Gastroesophageal sphincter (tissue), 4 donors: ENCODE measurements around the gene GATA6. TPM values are rescaled to one million over a fixed set of nuclear protein-coding genes. Genes with fewer than 3 reads are reported as not detected.

Experiments used
- ATAC-seq: fragments of 150-250 bp; one replicate; pipeline ENCODE4 v1.9.1; 2016; ENCODE audit warnings: mild to moderate bottlenecking, moderate library complexity
- H3K27ac ChIP-seq, 4 donors: fragments of 200-600 bp; sonication (generic) in 3 of 4; 1 replicate in 3 of 4; 2 replicates in 1 of 4; pipeline ENCODE4 v1.5.1; 2016 to 2019
- H3K27me3 ChIP-seq: fragments of 200-600 bp; sonication (generic); one replicate; pipeline ENCODE4 v1.5.1; 2019
- H3K36me3 ChIP-seq, 2 donors: fragments of 200-600 bp; sonication (generic); one replicate each; pipeline ENCODE4 v1.5.1; 2019; ENCODE audit warnings: control low read depth in 1 of 2
- H3K4me1 ChIP-seq, 3 donors: fragments of 200-600 bp; sonication (generic); 1 replicate in 2 of 3; 2 replicates in 1 of 3; pipeline ENCODE4 v1.5.1; 2016 to 2019; ENCODE audit warnings: control low read depth in 2 of 3
- H3K4me3 ChIP-seq, 2 donors: fragments of 200-600 bp; sonication (generic); one replicate each; pipeline ENCODE4 v1.5.1; 2019; ENCODE audit warnings: mild to moderate bottlenecking in 1 of 2, moderate library complexity in 1 of 2
- H3K9me3 ChIP-seq, 3 donors: fragments of 200-600 bp; sonication (generic); one replicate each; pipeline ENCODE4 v1.5.1; 2017 to 2019; ENCODE audit warnings: control low read depth in 2 of 3
- EP300 ChIP-seq: sonication (generic); formaldehyde crosslinking; IDR thresholded peaks from one replicate; pipeline ENCODE4 v1.6.1; 2017; ENCODE audit warnings: antibody characterized with exemption, mild to moderate bottlenecking
- POLR2A ChIP-seq, 2 donors: fragments of 450-650 bp; IDR thresholded peaks; one replicate each; pipeline ENCODE4 v1.6.1; 2017; ENCODE audit warnings: antibody characterized with exemption in 2 of 2, mild to moderate bottlenecking in 2 of 2, moderate library complexity in 1 of 2
- POLR2AphosphoS5 ChIP-seq: sonication (generic); formaldehyde crosslinking; IDR thresholded peaks from one replicate; pipeline ENCODE4 v1.6.1; 2017; ENCODE audit warnings: antibody characterized with exemption
- WGBS, 2 donors: methylation state at CpG; one replicate each; pipeline ENCODE4 v1.1.5; 2018; ENCODE audit warnings: low coverage in 1 of 2; 5-methylcytosine and 5-hydroxymethylcytosine counted together
- total RNA-seq, 4 donors: library from RNA; depleted of rRNA; stranded (reverse); fragments of >200 nt; gene quantifications; one replicate each; pipeline ENCODE4 v1.1.0, GENCODE V29; 2016
- TF ChIP-seq, protein P1 (sequence below), 4 experiments: fragments of 200-600 bp in 2 of 4; fragments of 450-650 bp in 2 of 4; sonication (generic) in 1 of 4; IDR thresholded peaks; one replicate each; pipeline ENCODE4 v1.5.1; 2017 to 2019; ENCODE audit warnings: antibody characterized with exemption in 4 of 4, mild to moderate bottlenecking in 2 of 4, moderate library complexity in 2 of 4

Gene GATA6
- total RNA-seq, 4 donors from 2014 or later, result 7.5 to 12.4 (median 9.5) TPM

DNA sequence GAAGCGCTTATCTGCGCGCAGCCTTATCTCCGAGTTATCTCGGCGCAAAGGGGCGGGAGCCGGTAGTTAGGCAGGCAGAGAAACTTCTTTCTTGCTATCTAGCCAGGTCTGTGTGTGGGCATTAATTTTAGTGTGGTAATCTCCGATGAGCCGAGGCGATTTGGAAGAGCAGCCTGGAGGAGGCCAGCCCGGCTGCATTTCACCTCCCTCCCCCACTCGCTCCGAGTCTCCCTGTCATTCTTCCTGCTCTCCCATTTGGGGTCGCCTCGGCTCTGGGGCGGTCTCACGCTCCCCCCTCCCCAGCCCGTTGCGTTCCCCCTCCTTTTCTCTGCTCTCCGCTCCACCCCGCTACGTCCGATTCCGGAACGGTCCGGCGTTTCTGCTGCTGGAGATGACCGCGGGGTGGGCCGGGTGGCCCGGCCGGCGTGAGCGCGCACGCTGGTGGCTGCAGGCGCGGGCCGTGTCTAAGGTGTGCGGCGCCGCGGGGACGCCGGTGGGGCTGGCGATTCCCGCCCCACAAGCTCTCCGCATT is 566 bp downstream of the GATA6 start:
- Histone ChIP-seq H3K27ac (peak overlapping the region; percentile 76 to 91 (median 86)), H3K4me1 (peaks cover 0 to 82% (median 21%) of the 10 kb centered on the region in 3 donors), H3K4me3 (peak overlapping the region; percentile 73 to 82), H3K9me3 (no peaks in the 10 kb centered on the region), H3K27me3 (peaks cover 94% of the 10 kb centered on the region), H3K36me3 (no peaks in the 10 kb centered on the region)
- TF ChIP-seq EP300, result no peak
- TF ChIP-seq, protein P1, sequence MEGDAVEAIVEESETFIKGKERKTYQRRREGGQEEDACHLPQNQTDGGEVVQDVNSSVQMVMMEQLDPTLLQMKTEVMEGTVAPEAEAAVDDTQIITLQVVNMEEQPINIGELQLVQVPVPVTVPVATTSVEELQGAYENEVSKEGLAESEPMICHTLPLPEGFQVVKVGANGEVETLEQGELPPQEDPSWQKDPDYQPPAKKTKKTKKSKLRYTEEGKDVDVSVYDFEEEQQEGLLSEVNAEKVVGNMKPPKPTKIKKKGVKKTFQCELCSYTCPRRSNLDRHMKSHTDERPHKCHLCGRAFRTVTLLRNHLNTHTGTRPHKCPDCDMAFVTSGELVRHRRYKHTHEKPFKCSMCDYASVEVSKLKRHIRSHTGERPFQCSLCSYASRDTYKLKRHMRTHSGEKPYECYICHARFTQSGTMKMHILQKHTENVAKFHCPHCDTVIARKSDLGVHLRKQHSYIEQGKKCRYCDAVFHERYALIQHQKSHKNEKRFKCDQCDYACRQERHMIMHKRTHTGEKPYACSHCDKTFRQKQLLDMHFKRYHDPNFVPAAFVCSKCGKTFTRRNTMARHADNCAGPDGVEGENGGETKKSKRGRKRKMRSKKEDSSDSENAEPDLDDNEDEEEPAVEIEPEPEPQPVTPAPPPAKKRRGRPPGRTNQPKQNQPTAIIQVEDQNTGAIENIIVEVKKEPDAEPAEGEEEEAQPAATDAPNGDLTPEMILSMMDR (IDR thresholded peaks at IDR 0.05), result peak in 1 of 4 experiments; percentile 4
- TF ChIP-seq POLR2A (IDR thresholded peaks at IDR 0.05), result peak in 1 of 2 donors; percentile 22
- no peak for TF ChIP-seq POLR2AphosphoS5
- WGBS, 2 donors, result 0% methylated on average over 20 of the region's 49 CpGs; no CpG with 5 or more reads in 1 of the 2 donors
- peak; percentile 26 for ATAC-seq

GRCh38 chr18:22170421-22171257 is 1.2 kb downstream of the GATA6 start:
- Histone ChIP-seq H3K27me3 (peaks cover 88% of the 10 kb centered on the region), H3K27ac (peak overlapping the region; percentile 76 to 91 (median 86)), H3K9me3 (no peaks in the 10 kb centered on the region), H3K36me3 (no peaks in the 10 kb centered on the region), H3K4me1 (peaks cover 0 to 75% (median 21%) of the 10 kb centered on the region in 3 donors), H3K4me3 (peak overlapping the region; percentile 73 to 82)
- ATAC-seq, result peak; percentile 37
- WGBS, 2 donors, result 0% methylated on average over 2 to 15 of the region's 66 CpGs
- TF ChIP-seq EP300, result no peak
- TF ChIP-seq POLR2AphosphoS5, result peak; percentile 38

- Histone ChIP-seq H3K36me3 (no peaks in the 10 kb centered on the region), H3K4me1 (peaks cover 0 to 69% (median 21%) of the 10 kb centered on the region in 3 donors), H3K9me3 (no peaks in the 10 kb centered on the region), H3K27ac (peak overlapping the region; percentile 76 to 91 (median 86)), H3K27me3 (peaks cover 83% of the 10 kb centered on the region), H3K4me3 (peak overlapping the region; percentile 73 to 82)
- 0 to 5% methylated on average over 8 to 17 of the region's 120 CpGs for WGBS, 2 donors
- no peak for ATAC-seq
- TF ChIP-seq EP300 (no peak), POLR2AphosphoS5 (no peak), POLR2A (IDR thresholded peaks at IDR 0.05) (no peak)
- TF ChIP-seq, protein P1 (IDR thresholded peaks at IDR 0.05), result no peak
Measured at GRCh38 chr18:22171258-22172119, 2.1 kb downstream of the GATA6 start.

DNA sequence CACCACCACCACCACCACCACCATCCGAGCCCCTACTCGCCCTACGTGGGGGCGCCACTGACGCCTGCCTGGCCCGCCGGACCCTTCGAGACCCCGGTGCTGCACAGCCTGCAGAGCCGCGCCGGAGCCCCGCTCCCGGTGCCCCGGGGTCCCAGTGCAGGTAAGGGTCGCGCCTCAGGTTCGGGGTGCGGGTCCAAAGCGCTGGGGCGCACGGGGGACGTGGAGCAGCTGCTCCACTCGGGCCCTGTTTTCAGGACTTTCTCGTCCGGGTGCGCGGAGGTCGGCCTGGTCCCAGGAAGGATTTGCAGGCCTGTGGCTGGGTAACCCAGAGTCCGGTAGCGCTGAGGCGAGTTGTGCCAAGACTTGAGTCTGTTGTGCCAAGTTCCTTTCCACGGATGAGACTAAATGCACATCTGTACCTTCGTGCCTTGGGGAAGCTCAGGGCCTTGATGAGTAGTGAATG is 2.8 kb downstream of the GATA6 start:
- ATAC-seq, result no peak
- peaks cover 0 to 5% of the 10 kb centered on the region in 2 donors for H3K36me3 ChIP-seq
- H3K4me1 ChIP-seq, result peaks cover 0 to 69% (median 21%) of the 10 kb centered on the region in 3 donors
- no peaks in the 10 kb centered on the region for H3K9me3 ChIP-seq
- WGBS, 2 donors, result 27 to 46% methylated on average over 2 to 7 of the region's 34 CpGs
- TF ChIP-seq POLR2A (IDR thresholded peaks at IDR 0.05) (no peak), POLR2AphosphoS5 (no peak), EP300 (no peak)
- H3K27me3 ChIP-seq, result peaks cover 83% of the 10 kb centered on the region
- H3K4me3 ChIP-seq, result peak overlapping the region; percentile 28 to 82
- peak overlapping the region in 3 of 4 donors; percentile 85 to 91 (median 87) for H3K27ac ChIP-seq

- Histone ChIP-seq H3K4me3 (peak overlapping the region; percentile 28 to 82), H3K4me1 (peaks cover 0 to 67% (median 21%) of the 10 kb centered on the region in 3 donors), H3K36me3 (peaks cover 0 to 7% of the 10 kb centered on the region in 2 donors), H3K9me3 (no peaks in the 10 kb centered on the region), H3K27me3 (peaks cover 81% of the 10 kb centered on the region), H3K27ac (peak overlapping the region in 1 of 4 donors; percentile 91)
- TF ChIP-seq, protein P1 (IDR thresholded peaks at IDR 0.05), result no peak
- TF ChIP-seq POLR2AphosphoS5 (no peak), EP300 (no peak), POLR2A (IDR thresholded peaks at IDR 0.05) (no peak)
- 63 to 84% methylated on average over 4 to 5 of the region's 7 CpGs for WGBS, 2 donors
- no peak for ATAC-seq
Measured at GRCh38 chr18:22172594-22173049, 3.2 kb downstream of the GATA6 start.
